Prostate gland (tissue), 2 donors: ENCODE measurements around the gene TSFM.

Source experiments
- POLR2A ChIP-seq: fragments of 450-650 bp; IDR thresholded peaks from one replicate; pipeline ENCODE4 v1.6.1; 2016; ENCODE audit warnings: antibody characterized with exemption, mild to moderate bottlenecking
- POLR2AphosphoS5 ChIP-seq: sonication (generic); formaldehyde crosslinking; IDR thresholded peaks from one replicate; pipeline ENCODE4 v1.6.1; 2017; ENCODE audit warnings: antibody characterized with exemption
- TF ChIP-seq, protein P1 (sequence below), 4 experiments: fragments of 200-600 bp in 2 of 4; fragments of 450-650 bp in 2 of 4; sonication (generic) in 2 of 4; IDR thresholded peaks; 1 replicate in 3 of 4; 2 replicates in 1 of 4; pipeline ENCODE4 v1.5.1; 2016 to 2019; ENCODE audit warnings: antibody characterized with exemption in 4 of 4, mild to moderate bottlenecking in 2 of 4, moderate library complexity in 2 of 4

DNA sequence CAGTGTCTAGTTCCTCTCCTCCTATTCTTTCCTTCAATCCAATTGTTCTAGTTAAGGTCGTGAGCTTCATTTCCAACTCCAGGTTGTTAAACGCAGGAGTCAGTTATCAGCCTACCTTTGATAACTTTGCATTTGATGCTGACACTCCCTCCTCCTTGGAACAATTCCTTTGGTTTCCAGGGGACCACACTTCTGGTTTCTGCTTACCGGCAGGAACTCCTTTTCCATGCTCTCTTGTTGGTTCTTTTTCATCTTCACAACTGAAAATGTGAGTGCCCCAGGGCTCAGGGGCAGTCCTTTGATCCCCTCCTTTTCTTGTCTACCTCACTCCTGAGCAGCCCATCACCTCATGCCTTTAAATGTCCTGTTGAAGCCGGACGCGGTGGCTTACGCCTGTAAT, 5.2 kb upstream of the TSFM start:
- TF ChIP-seq, protein P1, sequence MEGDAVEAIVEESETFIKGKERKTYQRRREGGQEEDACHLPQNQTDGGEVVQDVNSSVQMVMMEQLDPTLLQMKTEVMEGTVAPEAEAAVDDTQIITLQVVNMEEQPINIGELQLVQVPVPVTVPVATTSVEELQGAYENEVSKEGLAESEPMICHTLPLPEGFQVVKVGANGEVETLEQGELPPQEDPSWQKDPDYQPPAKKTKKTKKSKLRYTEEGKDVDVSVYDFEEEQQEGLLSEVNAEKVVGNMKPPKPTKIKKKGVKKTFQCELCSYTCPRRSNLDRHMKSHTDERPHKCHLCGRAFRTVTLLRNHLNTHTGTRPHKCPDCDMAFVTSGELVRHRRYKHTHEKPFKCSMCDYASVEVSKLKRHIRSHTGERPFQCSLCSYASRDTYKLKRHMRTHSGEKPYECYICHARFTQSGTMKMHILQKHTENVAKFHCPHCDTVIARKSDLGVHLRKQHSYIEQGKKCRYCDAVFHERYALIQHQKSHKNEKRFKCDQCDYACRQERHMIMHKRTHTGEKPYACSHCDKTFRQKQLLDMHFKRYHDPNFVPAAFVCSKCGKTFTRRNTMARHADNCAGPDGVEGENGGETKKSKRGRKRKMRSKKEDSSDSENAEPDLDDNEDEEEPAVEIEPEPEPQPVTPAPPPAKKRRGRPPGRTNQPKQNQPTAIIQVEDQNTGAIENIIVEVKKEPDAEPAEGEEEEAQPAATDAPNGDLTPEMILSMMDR (IDR thresholded peaks at IDR 0.05), result no peak
- TF ChIP-seq POLR2AphosphoS5 (no peak), POLR2A (no peak)
